K562 (cell line): ENCODE data around the gene CDSN. TPM values are rescaled to one million over a fixed set of nuclear protein-coding genes. Genes with fewer than 3 reads are reported as not detected.

ENCODE experiments used
- ATAC-seq: fragments of 200-7000 bp; cut with Tn5 transposase; 3 replicates; pipeline ENCODE4 v1.9.1; 2020; ENCODE audit warnings: moderate library complexity
- BruUV-seq: library from RNA; stranded (reverse); fragments of 400-500 nt; replicated peaks from 2 replicates; lab custom pipeline; 2021; lab: Mats Ljungman, UMichigan
- CTCF ChIA-PET: fragments of 300-600 bp; formaldehyde crosslinking; extraction: SDS; loops from one replicate; lab custom pipeline; 2021; ENCODE audit warnings: low intra/inter-chr PET ratio; lab: Yijun Ruan, JAX
- POLR2A ChIA-PET: fragments of 300-600, 350-650 bp; sonication (Branson Sonifier 250); formaldehyde crosslinking; extraction: SDS; loops from one replicate; lab custom pipeline; 2021; ENCODE audit warnings: antibody characterized with exemption, inconsistent platforms; lab: Yijun Ruan, JAX
- DNase-seq, 4 experiments: peaks; one replicate each; pipeline versions ENCODE4 v3.0.0 to v3.0.0-alpha.2; 2011 to 2018; ENCODE audit warnings: low spot score in 3 of 4, mixed read lengths in 3 of 4; ENCODE audit errors: extremely low read depth in 1 of 4
- FAIRE-seq: peaks from 2 replicates; lab custom pipeline; 2011; peaks lifted over from hg19 to GRCh38; lab: Jason Lieb, UNC
- H2AFZ ChIP-seq: 2 replicates; pipeline ENCODE4 v1.6.0; 2011; ENCODE audit warnings: low read depth, low read length, control low read depth, inconsistent platforms
- H3K27ac ChIP-seq: fragments of 200-600 bp; 3 replicates; pipeline ENCODE4 v1.8.0; 2011; ENCODE audit warnings: low read depth, mild to moderate bottlenecking, control low read depth, inconsistent platforms, low read length, moderate library complexity, mixed read lengths; ENCODE audit errors: extremely low read depth
- H3K27me3 ChIP-seq, 2 experiments: fragments of 300-600 bp in 1 of 2; 2 replicates in 1 of 2; 3 replicates in 1 of 2; pipeline versions ENCODE4 v1.6.0 to v1.8.0; 2011; ENCODE audit warnings: inconsistent platforms in 2 of 2, low read length in 2 of 2, mild to moderate bottlenecking in 1 of 2, mixed read lengths in 1 of 2, moderate library complexity in 1 of 2; ENCODE audit not compliant: control insufficient read depth in 2 of 2, insufficient read depth in 2 of 2
- H3K36me3 ChIP-seq: fragments of 300-600 bp; 3 replicates; pipeline ENCODE4 v1.8.0; 2011; ENCODE audit warnings: mild to moderate bottlenecking, low read length, inconsistent platforms; ENCODE audit not compliant: control insufficient read depth, insufficient read depth
- H3K4me1 ChIP-seq, 2 experiments: fragments of 200-600 bp in 1 of 2; replicated peaks in 1 of 2; 2 replicates in 1 of 2; 3 replicates in 1 of 2; pipeline versions ENCODE4 v1.5.1 to v1.8.0; 2011; ENCODE audit warnings: inconsistent platforms in 2 of 2, low read length in 2 of 2, mild to moderate bottlenecking in 1 of 2, mixed read lengths in 1 of 2, moderate library complexity in 1 of 2; ENCODE audit not compliant: control insufficient read depth in 2 of 2, insufficient read depth in 2 of 2
- H3K4me2 ChIP-seq: 2 replicates; pipeline ENCODE4 v1.6.1; 2011; ENCODE audit warnings: low read length, control low read depth, inconsistent platforms, mixed read lengths; ENCODE audit not compliant: insufficient read depth
- H3K4me3 ChIP-seq: fragments of 200-600 bp; sonication (generic), shearing (Covaris generic); 2 replicates; pipeline ENCODE4 v1.5.1; 2016; ENCODE audit warnings: control low read depth, inconsistent platforms
- H3K79me2 ChIP-seq: fragments of 200-600 bp; 3 replicates; pipeline ENCODE4 v1.8.0; 2011; ENCODE audit warnings: low read length, inconsistent platforms; ENCODE audit not compliant: control insufficient read depth, insufficient read depth
- H3K9ac ChIP-seq, 2 experiments: 2 replicates each; pipeline versions ENCODE4 v1.6.0 to v1.6.1; 2011; ENCODE audit warnings: low read depth in 2 of 2, low read length in 2 of 2, control low read depth in 1 of 2, inconsistent platforms in 1 of 2, mild to moderate bottlenecking in 1 of 2, mixed read lengths in 1 of 2; ENCODE audit not compliant: insufficient read depth in 1 of 2
- H3K9me1 ChIP-seq: one replicate; pipeline ENCODE4 v1.6.0; 2011; ENCODE audit warnings: inconsistent platforms, mild to moderate bottlenecking, low read length, moderate library complexity; ENCODE audit not compliant: control insufficient read depth, insufficient read depth
- H3K9me3 ChIP-seq: replicated peaks from 2 replicates; pipeline ENCODE4 v1.5.1; 2011; ENCODE audit warnings: low read depth, low read length, inconsistent platforms; ENCODE audit not compliant: control insufficient read depth, insufficient read depth
- H4K20me1 ChIP-seq: replicated peaks from 2 replicates; pipeline ENCODE4 v1.6.1; 2011; ENCODE audit warnings: low read length, inconsistent platforms, mixed read lengths; ENCODE audit not compliant: control insufficient read depth, insufficient read depth
- CSDE1 ChIP-seq, 2 experiments: fragments of 450-650 bp; IDR thresholded peaks; 2 replicates each; pipeline ENCODE4 v1.6.1; 2016; ENCODE audit warnings: mild to moderate bottlenecking in 1 of 2
- DDX20 ChIP-seq: fragments of 450-650 bp; IDR thresholded peaks from 2 replicates; pipeline ENCODE4 v1.6.1; 2016; ENCODE audit warnings: missing genetic modification characterization, low read depth, mild to moderate bottlenecking, missing compliant biosample characterization, moderate library complexity
- DIDO1 ChIP-seq: fragments of 450-650 bp; IDR thresholded peaks from 2 replicates; pipeline ENCODE4 v1.6.1; 2016; ENCODE audit warnings: low read depth, missing biosample characterization, missing genetic modification characterization
- ELF1 ChIP-seq: fragments of 200-800 bp; sonication (Bioruptor generic); IDR thresholded peaks from 2 replicates; pipeline ENCODE4 v1.6.1; 2016; ENCODE audit warnings: missing genetic modification characterization, missing compliant biosample characterization
- EP300 ChIP-seq: IDR thresholded peaks from 2 replicates; pipeline ENCODE4 v1.6.1; 2012; ENCODE audit warnings: low read length, improper control_type of control experiment
- FOXK1 ChIP-seq: sonication (generic); formaldehyde crosslinking; IDR thresholded peaks from 2 replicates; pipeline ENCODE4 v1.8.0; 2022; ENCODE audit warnings: missing genetic modification reagents, mild to moderate bottlenecking, borderline replicate concordance
- HOXB6 ChIP-seq: fragments of 250-450 bp; sonication (Bioruptor Pico); IDR thresholded peaks from 2 replicates; pipeline ENCODE4 v1.5.1; 2022; ENCODE audit warnings: mild to moderate bottlenecking, borderline replicate concordance
- MAFF ChIP-seq: IDR thresholded peaks from 2 replicates; pipeline ENCODE4 v1.6.1; 2012; ENCODE audit warnings: low read length, improper control_type of control experiment
- MIER1 ChIP-seq: fragments of 450-650 bp; IDR thresholded peaks from 2 replicates; pipeline ENCODE4 v1.6.1; 2016; ENCODE audit warnings: antibody characterized with exemption, mild to moderate bottlenecking, low read depth
- MNT ChIP-seq, 2 experiments: fragments of 450-650 bp; conservative IDR thresholded peaks; 2 replicates each; pipeline ENCODE4 v1.6.1; 2017; ENCODE audit warnings: mild to moderate bottlenecking in 2 of 2, moderate library complexity in 2 of 2
- NELFE ChIP-seq: IDR thresholded peaks from 2 replicates; pipeline ENCODE4 v1.6.1; 2011; ENCODE audit warnings: mild to moderate bottlenecking; ENCODE audit not compliant: insufficient read depth, insufficient read length
- NFE2 ChIP-seq: IDR thresholded peaks from 2 replicates; pipeline ENCODE4 v1.6.1; 2014; ENCODE audit warnings: antibody characterized with exemption, low read depth
- NFIX ChIP-seq: fragments of 250-450 bp; sonication (Bioruptor Pico); IDR thresholded peaks from 2 replicates; pipeline ENCODE4 v1.4.0; 2020; ENCODE audit warnings: low read depth, mild to moderate bottlenecking, moderate library complexity
- PYGO2 ChIP-seq: fragments of 450-650 bp; IDR thresholded peaks from 2 replicates; pipeline ENCODE4 v1.6.1; 2016; ENCODE audit warnings: mild to moderate bottlenecking, missing genetic modification characterization, moderate library complexity, missing compliant biosample characterization
- SIN3B ChIP-seq: fragments of 450-650 bp; IDR thresholded peaks from 2 replicates; pipeline ENCODE4 v1.6.1; 2017; ENCODE audit warnings: low read depth, mild to moderate bottlenecking, moderate library complexity
- ZEB2 ChIP-seq: fragments of 450-650 bp; IDR thresholded peaks from 2 replicates; pipeline ENCODE4 v1.6.1; 2016
- ZNF12 ChIP-seq: sonication (generic); formaldehyde crosslinking; IDR thresholded peaks from 2 replicates; pipeline ENCODE4 v1.4.0; 2020; ENCODE audit warnings: mild to moderate bottlenecking, missing genetic modification reagents
- ZNF592 ChIP-seq: fragments of 450-650 bp; IDR thresholded peaks from 2 replicates; pipeline ENCODE4 v1.6.1; 2017; ENCODE audit warnings: antibody characterized with exemption, mild to moderate bottlenecking
- WGBS: fragments of 100-300 bp; shearing (Covaris generic); methylation state at CpG from one replicate; pipeline ENCODE4 v1.1.6; 2016; ENCODE audit warnings: low coverage, mixed read lengths; ENCODE audit not compliant: insufficient coverage; ENCODE audit errors: missing lambda C conversion rate; 5-methylcytosine and 5-hydroxymethylcytosine counted together
- in situ Hi-C: fragments of 300-500 bp; cut with MboI; formaldehyde crosslinking; loops from 4 replicates; pipeline ENCODE4 v1.15.0; 2018; ENCODE audit warnings: inconsistent platforms, mixed read lengths
- intact Hi-C: fragments of 100-400 bp; cut with micrococcal nuclease; formaldehyde crosslinking; loops from 2 replicates; pipeline ENCODE4 v1.14.2; 2022
- polyA plus RNA-seq, 8 experiments: library from polyadenylated mRNA; depleted of rRNA in 4 of 8; stranded (reverse) in 5 of 8; unstranded in 3 of 8; fragments of >200 nt; fragmentation: Nextera tagmentation in 2 of 8; fragmentation: Illumina TruSeq in 1 of 8; extraction: Ambion mirVana in 2 of 8; extraction: Trizol in 1 of 8; gene quantifications; 2 replicates each; pipeline versions ENCODE4 v1.2.1 to v1.2.3, GENCODE V29; 2011 to 2014; ENCODE audit warnings: inconsistent platforms in 1 of 8, missing spikeins in 1 of 8
- total RNA-seq, 7 experiments: library from RNA; depleted of rRNA in 6 of 7; stranded (reverse); fragments of >200 nt in 6 of 7; fragmentation: Illumina TruSeq in 2 of 7; extraction: Trizol in 2 of 7; gene quantifications; 2 replicates each; pipeline versions ENCODE4 v1.2.1 to v1.2.3, GENCODE V29; 2011 to 2021; ENCODE audit warnings: low replicate concordance in 1 of 7

Gene CDSN
- total and polyA plus RNA-seq, 9 of the 15 experiments (the other 6 are each of a cell fraction or from before 2014, with no cell fraction given), result not detected

- no peak for TF ChIP-seq MNT (conservative IDR thresholded peaks at IDR 0.05)
Observed at GRCh38 chr6:31103136-31103535, 17.1 kb downstream of the CDSN start (continued).

- Histone ChIP-seq H3K79me2 (no peaks in the 10 kb centered on the region), H3K4me1 (no peaks in the 10 kb centered on the region; a peak in 2 of 5 replicates), H3K9ac (no peak overlapping the region), H3K27ac (no peak overlapping the region), H4K20me1 (no peaks in the 10 kb centered on the region), H3K36me3 (no peaks in the 10 kb centered on the region), H3K27me3 (peaks cover 0 to 16% of the 10 kb centered on the region in 2 experiments; a peak in 1 of 5 replicates), H3K9me1 (no peaks in the 10 kb centered on the region), H3K4me2 (no peak overlapping the region), H2AFZ (0 out of 2 replicates have a peak overlapping the region, but pooled peaks have one; percentile 5), H3K4me3 (no peak overlapping the region), H3K9me3 (no peaks in the 10 kb centered on the region)
- FAIRE-seq (peak; percentile 48), ATAC-seq (no peak), DNase-seq (no peak)
- POLR2A ChIA-PET, result interaction anchor here (0.9 kb wide), 1 partner anchor 191 kb away, joined by 3 read pairs; no protein-coding TSS in a partner anchor
- intact Hi-C loops (no loop called here), in situ Hi-C loops (no loop called here)
- CTCF ChIA-PET, result no interaction called here
- BruUV-seq, result no TSS peak
- WGBS, result 59% methylated on average over 4 of the region's 4 CpGs
- TF ChIP-seq ZNF592, result no peak
- no peak for TF ChIP-seq HOXB6
- no peak for TF ChIP-seq NFIX (CRISPR knock-in tag)
- TF ChIP-seq FOXK1, result no peak
- TF ChIP-seq CSDE1 (IDR thresholded peaks at IDR 0.05), result no peak
- TF ChIP-seq ELF1 (tag), result no peak
- TF ChIP-seq MIER1, result no peak
- TF ChIP-seq SIN3B, result no peak
- TF ChIP-seq DIDO1, result no peak
- TF ChIP-seq EP300, result no peak
- no peak for TF ChIP-seq ZEB2
- no peak for TF ChIP-seq DDX20 (tag)
- TF ChIP-seq PYGO2 (tag), result no peak
- TF ChIP-seq NFE2, result peak; percentile 92
- peak; percentile 81 for TF ChIP-seq MAFF
- TF ChIP-seq ZNF12 (CRISPR knock-in tag), result no peak
- no peak for TF ChIP-seq NELFE
Observed at GRCh38 chr6:31098449-31098938, 21.8 kb downstream of the CDSN start.
